Esophagus (tissue), 2 donors: ENCODE results near the gene FBXL14. TPM values are rescaled to one million over a fixed set of nuclear protein-coding genes. Genes with fewer than 3 reads are reported as not detected.

Experiments
- H3K27ac ChIP-seq, 2 donors: one replicate each; pipeline ENCODE4 v1.5.1; 2013; ENCODE audit warnings: low read depth in 2 of 2, mild to moderate bottlenecking in 2 of 2, inconsistent platforms in 1 of 2, low read length in 1 of 2, moderate library complexity in 1 of 2
- H3K27me3 ChIP-seq, 2 donors: one replicate each; pipeline ENCODE4 v1.6.1; 2013; ENCODE audit warnings: low read length in 2 of 2, control low read depth in 1 of 2, mild to moderate bottlenecking in 1 of 2; ENCODE audit not compliant: insufficient read depth in 2 of 2, control insufficient read depth in 1 of 2
- H3K36me3 ChIP-seq, 2 donors: one replicate each; pipeline ENCODE4 v1.6.1; 2013; ENCODE audit warnings: low read length in 1 of 2; ENCODE audit not compliant: control insufficient read depth in 2 of 2, insufficient read depth in 2 of 2
- H3K4me1 ChIP-seq, 2 donors: one replicate each; pipeline ENCODE4 v1.6.1; 2013; ENCODE audit warnings: low read length in 1 of 2; ENCODE audit not compliant: control insufficient read depth in 2 of 2, insufficient read depth in 2 of 2
- H3K4me3 ChIP-seq, 2 donors: one replicate each; pipeline ENCODE4 v1.5.1; 2013; ENCODE audit warnings: low read length in 2 of 2, mild to moderate bottlenecking in 2 of 2, low read depth in 1 of 2, moderate library complexity in 1 of 2
- H3K9me3 ChIP-seq, 2 donors: one replicate each; pipeline ENCODE4 v1.6.1; 2013; ENCODE audit warnings: mild to moderate bottlenecking in 2 of 2, low read depth in 1 of 2, low read length in 1 of 2, moderate library complexity in 1 of 2; ENCODE audit not compliant: control insufficient read depth in 2 of 2, insufficient read depth in 1 of 2
- WGBS, 2 donors: extraction: QIAGEN DNeasy Blood & Tissue Kit; methylation state at CpG; one replicate each; pipeline ENCODE4 v1.1.7; 2013; 5-methylcytosine and 5-hydroxymethylcytosine counted together
- polyA plus RNA-seq, 2 donors: library from polyadenylated mRNA; stranded (reverse); fragments of 200-250 nt; gene quantifications; one replicate each; pipeline ENCODE4 v1.2.3, GENCODE V29; 2013
- donor health status: healthy with polysubstance abuse.
- donor health status: Bipolar disorder and iron deficiency.

Gene FBXL14
- polyA plus RNA-seq, 2 donors, result 2.8 to 6.2 TPM

DNA sequence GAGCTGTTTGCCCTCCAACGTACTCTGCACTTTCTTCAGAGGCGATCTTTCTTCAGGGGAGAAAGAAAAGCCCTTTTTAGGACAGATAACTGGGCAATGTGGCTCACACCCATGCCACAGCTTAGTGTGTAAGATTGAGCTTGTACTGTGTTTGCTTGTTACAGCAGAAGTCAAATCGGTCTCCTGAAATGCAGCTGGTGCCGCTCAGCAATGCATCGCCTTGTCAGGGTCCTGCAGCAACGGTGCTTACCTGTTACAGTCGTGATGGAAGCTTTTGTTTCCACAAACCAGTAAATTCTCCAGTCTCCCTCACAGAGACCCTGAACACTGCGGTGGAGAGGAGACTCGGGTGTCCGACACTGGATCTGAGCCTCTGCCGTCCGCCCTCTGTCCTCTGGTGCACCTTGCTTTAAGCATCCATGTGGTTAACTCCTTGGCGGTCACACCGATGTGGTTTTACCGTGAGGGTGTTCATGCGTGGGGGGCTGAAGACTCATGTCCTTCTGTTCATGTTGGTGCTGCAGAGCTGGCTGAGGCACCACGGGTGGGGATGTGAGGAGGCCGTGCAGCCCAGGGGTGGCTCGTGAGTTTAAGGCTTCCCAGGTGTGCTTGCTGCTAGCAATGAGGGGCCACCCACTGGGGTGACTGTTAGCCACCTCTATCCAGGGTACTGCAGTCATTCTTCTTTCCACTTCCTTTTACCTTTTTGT lies 47.3 kb downstream of the FBXL14 start:
- WGBS, 2 donors, result 82 to 85% methylated on average over 19 of the region's 19 CpGs
- Histone ChIP-seq H3K4me3 (no peak overlapping the region), H3K9me3 (no peaks in the 10 kb centered on the region), H3K4me1 (peaks cover 0 to 4% of the 10 kb centered on the region in 2 donors), H3K27ac (no peak overlapping the region), H3K27me3 (no peaks in the 10 kb centered on the region), H3K36me3 (no peaks in the 10 kb centered on the region)

DNA sequence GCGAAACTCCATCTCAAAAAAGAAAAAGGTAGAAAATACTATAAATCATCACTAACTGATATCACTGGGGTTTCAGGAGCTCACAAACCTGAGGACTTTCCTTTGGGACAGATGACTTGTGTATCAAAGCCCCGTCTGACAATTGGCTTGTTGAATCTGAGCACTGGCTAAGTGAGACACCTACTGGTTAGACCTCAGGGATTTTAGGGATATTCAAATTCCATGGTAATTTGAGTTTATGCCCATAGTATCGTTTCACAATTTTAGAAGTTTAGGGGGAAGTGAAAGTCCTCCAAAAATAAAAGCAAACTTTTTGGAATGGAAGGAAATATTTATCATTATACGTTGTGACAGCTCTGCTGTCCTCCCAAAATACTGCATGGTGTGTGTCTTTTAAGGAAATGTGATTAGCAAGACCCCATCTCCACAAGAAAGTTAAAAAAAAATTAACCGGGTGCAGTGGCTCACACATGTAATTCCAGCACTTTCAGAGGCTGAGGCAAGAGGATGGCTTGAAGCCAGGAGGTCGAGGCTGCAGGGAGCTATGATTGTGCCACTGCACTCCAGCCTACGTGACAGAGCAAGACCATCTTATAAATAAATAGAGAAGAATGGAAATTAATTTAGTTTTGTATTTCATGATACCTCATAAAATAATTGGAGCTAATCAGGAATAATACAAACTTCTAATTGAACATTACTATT lies 49.2 kb downstream of the FBXL14 start:
- H3K4me3 ChIP-seq, result no peak overlapping the region
- no peaks in the 10 kb centered on the region for H3K9me3 ChIP-seq
- no peak overlapping the region for H3K27ac ChIP-seq
- WGBS, 2 donors, result 50 to 51% methylated on average over 7 of the region's 7 CpGs
- no peaks in the 10 kb centered on the region for H3K36me3 ChIP-seq
- peaks cover 0 to 4% of the 10 kb centered on the region in 2 donors for H3K4me1 ChIP-seq
- H3K27me3 ChIP-seq, result no peaks in the 10 kb centered on the region

DNA sequence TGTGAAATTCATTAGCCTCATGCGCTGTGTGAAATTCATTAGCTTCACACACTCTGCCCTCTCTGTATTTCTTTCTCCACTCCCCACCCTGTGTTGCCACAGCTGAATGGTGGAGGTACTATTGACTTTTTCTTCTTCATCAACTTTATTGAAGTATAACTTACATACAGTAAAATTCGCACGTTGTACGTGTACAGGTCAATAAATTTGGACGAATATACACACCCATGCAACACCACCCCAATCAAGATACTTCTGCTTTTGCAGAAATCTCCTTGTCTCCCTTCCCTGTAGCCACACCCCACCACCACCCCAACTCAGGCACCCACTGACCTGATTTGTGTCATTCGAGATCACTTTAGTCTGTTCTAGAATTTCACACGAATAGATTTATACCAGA lies 51.8 kb downstream of the FBXL14 start:
- H3K4me3 ChIP-seq, result no peak overlapping the region
- H3K36me3 ChIP-seq, result no peaks in the 10 kb centered on the region
- WGBS, 2 donors, result 92 to 95% methylated on average over 7 of the region's 7 CpGs
- H3K27ac ChIP-seq, result no peak overlapping the region
- peaks cover 0 to 4% of the 10 kb centered on the region in 2 donors for H3K4me1 ChIP-seq
- no peaks in the 10 kb centered on the region for H3K27me3 ChIP-seq
- no peaks in the 10 kb centered on the region for H3K9me3 ChIP-seq

DNA sequence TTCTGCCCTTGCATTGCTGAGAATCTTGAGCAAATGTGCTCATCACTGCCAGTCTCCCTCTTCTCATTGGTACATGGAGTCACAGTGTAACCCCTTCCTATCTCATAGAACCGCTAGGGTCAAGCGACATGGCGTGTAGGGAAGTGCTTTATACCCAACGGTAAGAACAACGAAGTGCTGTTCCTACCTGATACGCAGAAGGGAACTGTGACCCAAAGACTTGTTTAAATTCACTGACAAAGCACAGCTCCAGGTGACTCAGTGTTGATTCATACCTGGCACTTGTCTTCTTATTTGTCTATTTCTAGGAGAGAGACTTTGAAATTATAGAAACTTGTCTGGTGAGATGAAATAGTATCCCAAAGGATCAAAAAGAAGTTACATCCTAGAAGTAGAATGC lies 53.7 kb downstream of the FBXL14 start:
- no peaks in the 10 kb centered on the region for H3K27me3 ChIP-seq

DNA sequence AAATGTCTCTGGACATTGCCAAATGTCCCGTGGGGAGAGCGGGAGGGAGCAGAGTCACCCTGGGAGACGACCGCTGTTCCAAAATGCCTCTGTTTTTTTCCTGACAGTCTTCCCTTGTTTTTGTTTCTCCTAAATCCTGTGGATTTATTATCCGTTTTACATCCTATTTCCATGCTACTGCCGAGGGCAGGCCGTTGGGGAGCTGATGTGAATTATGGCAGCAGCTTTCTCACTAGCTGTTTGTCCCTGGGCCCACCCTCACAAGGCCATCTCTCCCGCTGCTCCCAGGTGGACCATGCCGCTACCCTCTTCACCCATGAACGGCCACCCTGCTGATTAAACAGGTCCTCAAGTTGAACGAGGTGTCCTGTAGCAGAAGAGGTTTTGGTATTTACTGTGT lies 55.2 kb downstream of the FBXL14 start:
- Histone ChIP-seq H3K27me3 (no peaks in the 10 kb centered on the region), H3K4me3 (no peak overlapping the region), H3K4me1 (peaks cover 0 to 2% of the 10 kb centered on the region in 2 donors), H3K36me3 (no peaks in the 10 kb centered on the region), H3K27ac (no peak overlapping the region), H3K9me3 (no peaks in the 10 kb centered on the region)
- 87% methylated on average over 11 of the region's 11 CpGs for WGBS, 2 donors

More for the DNA sequence above, 53.7 kb downstream of the FBXL14 start:
- Histone ChIP-seq H3K4me1 (no peaks in the 10 kb centered on the region), H3K27ac (peak overlapping the region in 1 of 2 donors; percentile 61), H3K4me3 (no peak overlapping the region), H3K9me3 (no peaks in the 10 kb centered on the region), H3K36me3 (no peaks in the 10 kb centered on the region)
- 55 to 62% methylated on average over 6 of the region's 6 CpGs for WGBS, 2 donors

DNA sequence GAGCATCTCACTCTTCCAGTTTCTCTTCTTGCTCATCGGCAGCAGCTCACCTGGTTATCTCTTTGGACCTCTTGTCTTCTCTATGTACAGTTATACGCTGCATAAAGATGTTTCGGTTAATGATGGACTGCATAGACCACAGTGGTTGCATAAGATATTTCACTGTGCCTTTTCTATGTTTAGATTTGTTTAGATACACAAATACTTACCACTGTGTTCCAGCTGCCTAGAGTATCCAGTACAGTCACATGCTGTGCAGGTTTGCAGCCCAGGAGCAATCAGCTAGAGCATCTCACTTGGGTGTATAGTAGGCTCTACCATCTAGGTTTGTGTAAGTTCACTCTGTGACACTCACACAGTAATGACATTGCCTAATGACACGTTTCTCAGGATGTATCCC lies 57.6 kb downstream of the FBXL14 start:
- H3K4me3 ChIP-seq, result no peak overlapping the region
- 78 to 84% methylated on average over 4 of the region's 4 CpGs for WGBS, 2 donors

DNA sequence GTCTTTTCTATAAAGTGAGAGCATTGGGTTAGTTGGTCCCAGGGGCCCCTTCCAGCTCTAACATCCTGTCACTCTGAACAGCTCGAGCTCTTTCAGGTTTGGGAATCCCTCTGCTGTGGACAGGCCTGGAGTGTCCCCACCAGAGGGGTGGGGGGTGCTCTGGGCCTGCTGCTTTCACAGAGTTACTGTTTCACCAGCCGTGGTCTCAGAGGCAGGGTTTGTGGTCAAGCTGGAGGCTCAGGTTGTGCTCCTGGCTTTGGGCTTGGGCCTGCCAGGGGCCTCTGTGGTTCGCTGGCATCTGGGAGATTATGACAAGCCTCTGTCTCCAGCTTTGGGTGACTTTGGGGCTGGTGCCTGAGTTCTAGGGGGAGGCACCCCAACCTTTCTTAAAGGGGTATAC lies 59.6 kb downstream of the FBXL14 start:
- no peaks in the 10 kb centered on the region for H3K27me3 ChIP-seq
- peaks cover 2 to 6% of the 10 kb centered on the region in 2 donors for H3K4me1 ChIP-seq
- no peak overlapping the region for H3K27ac ChIP-seq
- H3K36me3 ChIP-seq, result no peaks in the 10 kb centered on the region
- no peaks in the 10 kb centered on the region for H3K9me3 ChIP-seq
- 69 to 81% methylated on average over 3 of the region's 3 CpGs for WGBS, 2 donors
- no peak overlapping the region for H3K4me3 ChIP-seq

More for the DNA sequence above, 57.6 kb downstream of the FBXL14 start:
- Histone ChIP-seq H3K36me3 (no peaks in the 10 kb centered on the region), H3K4me1 (peaks cover 2% of the 10 kb centered on the region in 2 donors), H3K27ac (no peak overlapping the region), H3K9me3 (no peaks in the 10 kb centered on the region), H3K27me3 (no peaks in the 10 kb centered on the region)

DNA sequence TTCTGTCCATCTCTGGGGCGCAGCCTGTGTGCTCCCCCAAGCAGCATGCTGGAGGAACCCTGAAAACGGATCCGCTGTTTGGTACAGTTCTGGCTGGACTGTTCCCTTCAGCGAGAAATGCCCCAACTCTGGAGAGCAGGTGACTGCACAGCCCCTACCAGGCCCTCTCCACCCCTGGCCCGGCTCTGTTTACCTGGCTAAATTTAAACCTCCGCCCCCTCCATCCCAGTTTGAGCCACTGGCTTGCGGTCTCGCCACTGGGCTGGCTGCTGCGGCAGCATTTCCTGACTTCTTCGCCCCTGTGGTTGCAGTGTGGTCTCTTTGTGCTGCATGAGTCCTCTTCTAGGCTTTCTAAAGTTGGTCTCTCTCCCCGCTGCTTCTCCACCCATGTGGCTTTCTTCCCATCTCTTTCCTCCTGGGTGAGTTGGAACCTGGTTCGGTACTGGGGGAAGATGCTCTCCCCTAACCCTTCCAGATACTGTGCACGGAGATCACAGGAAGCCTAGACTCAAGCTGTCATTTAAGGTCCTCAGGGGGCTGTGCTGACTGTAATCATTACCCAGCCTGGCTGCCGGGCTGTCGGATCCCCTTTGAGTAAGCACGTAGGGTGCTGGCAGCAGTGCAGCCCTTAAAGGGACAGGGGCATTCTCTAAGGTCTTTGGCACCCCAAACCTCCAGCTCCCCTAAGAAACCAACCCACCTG lies 60.6 kb downstream of the FBXL14 start:
- no peaks in the 10 kb centered on the region for H3K27me3 ChIP-seq
- H3K9me3 ChIP-seq, result no peaks in the 10 kb centered on the region
- peaks cover 2 to 6% of the 10 kb centered on the region in 2 donors for H3K4me1 ChIP-seq
- H3K4me3 ChIP-seq, result no peak overlapping the region
- H3K27ac ChIP-seq, result no peak overlapping the region
- 51 to 65% methylated on average over 16 of the region's 16 CpGs for WGBS, 2 donors
- no peaks in the 10 kb centered on the region for H3K36me3 ChIP-seq

DNA sequence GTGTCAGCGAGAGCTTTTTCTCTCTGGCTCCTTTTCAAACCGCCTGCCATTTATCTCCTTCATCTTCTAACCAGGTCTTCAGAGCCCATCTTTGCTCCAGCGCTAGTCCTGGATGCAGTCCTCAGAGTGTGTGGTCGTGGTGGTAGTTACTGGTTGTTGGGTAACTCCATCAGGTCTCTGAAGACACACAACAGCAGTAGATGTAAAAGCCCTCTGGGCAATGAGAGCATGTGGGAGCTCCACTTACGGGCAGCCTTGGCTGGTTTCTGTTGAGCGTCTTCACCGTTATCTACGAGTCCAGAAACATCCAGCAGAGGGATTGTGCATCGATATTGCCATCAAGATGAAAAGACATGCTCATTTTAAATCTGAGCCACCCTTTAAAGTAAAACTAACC lies 61.2 kb downstream of the FBXL14 start:
- H3K36me3 ChIP-seq, result no peaks in the 10 kb centered on the region
- no peaks in the 10 kb centered on the region for H3K27me3 ChIP-seq
- no peak overlapping the region for H3K27ac ChIP-seq
- H3K4me1 ChIP-seq, result peaks cover 2 to 6% of the 10 kb centered on the region in 2 donors
- H3K9me3 ChIP-seq, result no peaks in the 10 kb centered on the region
- 46 to 62% methylated on average over 9 of the region's 9 CpGs for WGBS, 2 donors
- no peak overlapping the region for H3K4me3 ChIP-seq
